SHP77 (cell line): Measurements from ENCODE around the gene ADGRG7.

ENCODE experiments used
- DNase-seq, 2 experiments: peaks; one replicate each; lab custom pipeline; 2025; lab: John Stamatoyannopoulos, UW

ADGRG7 gene

GRCh38 chr3:100702082-100702979 lies 92.9 kb downstream of the ADGRG7 start:
- no peak for DNase-seq

- DNase-seq: no peak
Measured at GRCh38 chr3:100702980-100703345, 93.6 kb downstream of the ADGRG7 start.

- DNase-seq: no peak
Measured at GRCh38 chr3:100703865-100704264, 94.5 kb downstream of the ADGRG7 start.

- no peak for DNase-seq
Measured at GRCh38 chr3:100706365-100706764, 97.0 kb downstream of the ADGRG7 start.

GRCh38 chr3:100708644-100708988 lies 99.2 kb downstream of the ADGRG7 start:
- DNase-seq: no peak

GRCh38 chr3:100708989-100709841 lies 99.8 kb downstream of the ADGRG7 start, which contains the start of gene TFG:
TFG (plus strand) TSS chr3:100709494; CDS start chr3:100713686, 4,192 bp downstream.
- peak; percentile 94 to 95 for DNase-seq

GRCh38 chr3:100709842-100710260 lies 100.5 kb downstream of the ADGRG7 start:
- peak in 1 of 2 experiments; percentile 13 for DNase-seq

- DNase-seq: peak; percentile 3 to 40
Measured at GRCh38 chr3:100710261-100710968, 101.0 kb downstream of the ADGRG7 start.

GRCh38 chr3:100715176-100715575 lies 105.8 kb downstream of the ADGRG7 start:
- no peak for DNase-seq

- no peak for DNase-seq
Measured at GRCh38 chr3:100717063-100717462, 107.7 kb downstream of the ADGRG7 start.

- no peak for DNase-seq
Measured at GRCh38 chr3:100717637-100718487, 108.5 kb downstream of the ADGRG7 start.

- no peak for DNase-seq
Measured at GRCh38 chr3:100719136-100719535, 109.7 kb downstream of the ADGRG7 start.

GRCh38 chr3:100720426-100720825 lies 111.0 kb downstream of the ADGRG7 start:
- DNase-seq: no peak

GRCh38 chr3:100725935-100726513 lies 116.6 kb downstream of the ADGRG7 start:
- DNase-seq: no peak

- DNase-seq: no peak
Measured at GRCh38 chr3:100726706-100727105, 117.3 kb downstream of the ADGRG7 start.

GRCh38 chr3:100730524-100730923 lies 121.1 kb downstream of the ADGRG7 start:
- no peak for DNase-seq

GRCh38 chr3:100732435-100732834 lies 123.0 kb downstream of the ADGRG7 start:
- DNase-seq: no peak

- DNase-seq: no peak
Measured at GRCh38 chr3:100737334-100737733, 127.9 kb downstream of the ADGRG7 start.

GRCh38 chr3:100740207-100740606 lies 130.8 kb downstream of the ADGRG7 start:
- no peak for DNase-seq

GRCh38 chr3:100743535-100743934 lies 134.1 kb downstream of the ADGRG7 start:
- DNase-seq: no peak

- DNase-seq: no peak
Measured at GRCh38 chr3:100744671-100745070, 135.3 kb downstream of the ADGRG7 start.
